Dedifferentiated amniotic fluid mesenchymal stem cell (primary cell): ENCODE data around the gene XCL2.
"Not testable (repeated sequence)": the region's sequence is repeated elsewhere in the genome, so short reads cannot be mapped to it uniquely, and the experiment has no call there.

Experiments used
- DNase-seq: peaks from one replicate; pipeline ENCODE4 v3.0.0-alpha.2; 2016; ENCODE audit errors: extremely low spot score

XCL2 gene

DNA sequence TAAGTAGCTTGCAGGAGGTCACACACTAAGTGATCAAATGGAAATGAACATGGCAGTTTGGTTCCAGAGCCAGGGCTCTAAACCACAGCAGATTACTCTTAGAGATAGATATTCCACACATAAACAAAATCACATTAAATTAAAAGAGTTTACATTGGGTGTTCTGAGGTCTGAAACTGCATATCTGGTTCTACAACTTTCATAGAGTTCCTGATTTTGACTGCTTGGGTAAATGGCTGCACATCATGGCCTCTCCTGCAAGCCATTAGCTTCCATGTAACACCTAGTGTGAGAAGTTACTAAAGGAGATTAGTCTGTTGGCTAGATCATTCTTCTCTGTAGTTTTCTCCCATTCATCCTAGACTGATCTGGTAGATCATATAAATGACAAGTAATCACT, 12.8 kb upstream of the XCL2 start:
- no peak for DNase-seq

DNA sequence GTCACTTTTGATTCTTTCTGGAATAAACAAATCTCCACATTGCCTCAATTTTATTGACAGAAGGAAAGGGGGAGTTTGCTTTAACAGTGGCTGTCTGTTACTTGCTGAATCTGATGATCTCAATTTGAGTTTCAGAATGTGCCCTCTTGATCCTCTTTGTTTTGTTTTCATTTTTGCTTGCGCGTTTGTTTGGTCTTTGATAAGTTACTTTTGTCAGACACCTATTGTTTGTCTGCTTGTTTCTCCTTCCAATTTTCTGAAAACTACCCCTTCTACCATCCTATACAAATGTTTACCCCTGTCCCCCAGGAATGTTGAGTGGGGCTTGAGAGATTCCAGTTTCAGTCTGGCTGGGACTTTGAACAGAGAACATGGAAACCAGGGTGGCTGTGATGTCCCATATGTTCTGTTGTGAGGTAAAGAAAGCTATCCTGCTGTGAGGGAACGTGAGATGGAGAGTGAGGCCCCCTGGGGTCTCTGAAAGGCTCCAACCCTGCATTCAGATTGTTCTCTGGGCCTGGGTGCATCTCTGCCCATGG, 11.8 kb upstream of the XCL2 start:
- no peak for DNase-seq

DNA sequence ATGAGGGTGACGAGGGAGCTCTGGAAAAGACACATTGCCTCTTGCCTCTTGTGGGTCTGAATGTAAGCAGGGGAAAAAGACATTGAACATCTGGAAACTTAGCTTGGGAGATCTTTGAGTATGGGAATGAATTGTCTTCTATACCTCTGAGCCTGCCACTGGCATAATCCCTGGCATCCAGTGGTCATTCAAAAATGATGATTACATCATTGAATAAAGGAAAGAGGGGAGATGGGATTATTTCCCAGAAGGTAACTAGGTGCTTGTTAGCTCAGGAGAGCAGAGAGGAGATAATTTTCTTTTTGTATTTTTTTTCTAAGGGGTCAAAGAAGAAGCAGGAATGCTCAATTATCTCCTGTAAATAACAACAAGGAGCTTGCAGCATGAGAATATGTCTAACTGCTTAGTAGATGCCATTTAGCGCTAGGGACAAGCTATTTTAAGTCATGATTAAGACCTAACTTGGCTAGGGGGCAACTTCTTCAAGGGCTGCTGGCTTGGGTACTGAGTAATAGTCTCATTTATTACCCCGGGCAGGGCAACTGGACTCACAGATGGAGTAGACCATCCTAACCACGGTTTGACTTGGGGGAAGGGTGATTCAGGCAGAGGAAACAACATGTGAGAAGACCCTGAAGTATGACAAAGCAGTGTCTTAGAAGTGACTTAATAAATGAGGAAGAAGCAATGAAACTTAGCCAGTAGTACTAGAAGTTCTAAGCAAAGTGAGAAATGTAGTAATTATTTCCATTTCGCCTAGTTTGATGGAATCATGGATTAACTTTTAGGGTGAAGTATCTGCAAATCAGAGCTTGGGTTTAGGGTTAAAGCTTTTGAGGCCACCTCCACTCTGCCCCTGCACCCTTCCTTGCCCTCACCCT, 11.0 kb upstream of the XCL2 start:
- no peak for DNase-seq

DNA sequence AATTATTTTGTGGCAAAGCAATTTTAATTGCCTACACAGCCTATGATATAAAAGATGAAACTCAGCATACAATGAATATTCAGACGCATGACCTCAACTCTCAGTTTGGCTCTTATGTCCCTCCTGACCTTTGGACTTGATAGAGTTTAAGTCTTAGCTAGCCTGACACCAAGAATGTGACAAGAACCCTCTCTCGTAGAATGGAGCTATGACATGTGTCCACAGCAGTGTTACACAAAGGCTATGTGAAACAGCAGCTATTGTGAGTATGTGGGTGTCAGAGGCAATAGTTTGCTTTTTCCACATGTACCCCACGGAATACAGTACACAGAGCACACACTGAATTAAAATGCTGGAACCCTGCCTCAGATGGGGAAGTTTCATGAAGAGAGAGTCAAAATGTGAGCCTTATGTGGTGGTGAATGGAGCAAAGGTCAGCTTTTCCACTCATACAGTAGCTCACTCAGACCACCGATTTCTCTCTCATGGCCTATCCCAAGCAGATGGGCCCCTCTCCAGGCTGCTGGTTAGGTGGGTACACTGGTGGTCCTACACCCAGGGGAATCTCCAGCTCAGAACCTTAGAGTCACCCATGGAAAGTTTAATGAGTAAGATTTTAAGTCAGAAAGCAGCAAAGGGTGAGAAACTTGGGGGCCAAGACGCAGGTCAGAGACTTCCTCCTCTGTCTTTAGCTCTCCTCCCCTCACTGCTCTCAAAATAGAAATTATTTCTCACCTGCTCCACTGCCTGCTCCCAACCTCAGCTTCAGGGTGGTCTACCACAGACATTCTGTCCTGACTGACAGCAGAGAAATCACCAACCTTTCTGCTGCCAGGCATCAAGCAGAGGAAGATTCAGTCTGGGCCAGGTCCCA, 10.1 kb upstream of the XCL2 start:
- DNase-seq = no peak

DNA sequence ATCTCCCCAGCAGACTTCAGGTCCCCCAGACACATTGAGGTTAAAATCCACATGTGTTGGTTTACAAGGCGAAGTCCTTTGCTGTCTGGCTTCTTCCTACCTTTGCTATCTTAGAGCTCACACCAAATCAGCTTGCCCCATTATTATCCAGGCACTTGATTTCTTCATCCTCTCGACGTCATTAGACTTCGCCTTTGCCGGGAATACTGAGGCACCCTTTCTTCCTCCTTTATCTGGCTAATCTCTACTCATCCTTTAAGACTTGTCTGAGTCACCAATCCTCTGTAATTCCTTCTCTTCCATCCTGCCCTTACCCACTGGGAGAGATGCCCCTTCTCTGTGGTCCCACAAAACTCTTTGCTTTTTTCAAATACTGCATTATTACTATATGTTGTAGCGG, 9.2 kb upstream of the XCL2 start:
- DNase-seq = no peak

DNA sequence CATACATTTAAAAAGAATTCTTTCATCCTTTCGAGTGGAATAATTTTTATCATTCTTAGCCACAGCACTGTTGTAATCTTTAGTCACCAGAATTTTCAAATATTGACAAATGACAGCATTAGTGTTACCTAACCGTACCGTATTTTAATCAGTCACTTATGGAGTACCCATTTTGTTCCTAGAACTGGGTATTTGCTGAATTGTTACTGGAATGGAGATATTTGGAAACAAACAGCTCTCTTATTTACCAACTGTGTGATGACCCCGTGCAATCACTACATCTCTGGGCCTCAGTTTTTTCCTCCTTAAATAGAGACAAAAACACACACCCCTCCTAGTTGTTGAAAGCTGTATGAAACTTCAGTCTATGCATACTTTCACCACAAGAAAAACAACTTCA, 7.9 kb upstream of the XCL2 start:
- no peak for DNase-seq

DNA sequence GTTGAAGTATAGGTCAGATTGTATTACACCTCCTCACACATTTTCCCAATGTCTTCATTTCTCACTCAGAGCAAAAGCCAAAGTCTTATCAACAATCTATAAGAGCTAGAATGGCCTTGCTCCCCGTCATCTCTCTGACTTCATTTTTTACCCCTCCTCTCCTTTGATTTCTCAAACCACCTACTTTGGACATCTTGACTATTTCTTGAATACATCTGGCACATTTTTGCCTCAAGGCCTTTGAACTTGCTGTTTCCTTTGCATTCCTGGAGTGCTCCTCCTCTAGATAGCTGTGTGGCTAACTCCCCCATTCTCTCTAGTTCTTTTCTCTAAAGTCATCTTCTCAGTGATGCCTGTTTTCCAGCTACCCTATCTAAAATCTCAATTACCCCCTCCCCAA, 7.2 kb upstream of the XCL2 start:
- no peak for DNase-seq

DNA sequence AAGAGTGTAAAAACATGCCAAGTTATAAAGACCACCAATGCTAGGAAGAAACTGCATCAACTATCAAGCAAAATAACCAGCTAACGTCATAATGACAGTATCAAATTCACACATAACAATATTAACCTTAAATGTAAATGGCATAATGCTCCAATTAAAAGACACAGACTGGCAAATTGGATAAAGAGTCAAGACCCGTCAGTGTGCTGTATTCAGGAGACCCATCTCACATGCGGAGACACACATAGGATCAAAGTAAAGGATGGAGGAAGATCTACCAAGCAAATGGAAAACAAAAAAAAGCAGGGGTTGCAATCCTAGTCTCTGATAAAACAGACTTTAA, 2.7 kb upstream of the XCL2 start:
- DNase-seq = not testable (repeated sequence)

DNA sequence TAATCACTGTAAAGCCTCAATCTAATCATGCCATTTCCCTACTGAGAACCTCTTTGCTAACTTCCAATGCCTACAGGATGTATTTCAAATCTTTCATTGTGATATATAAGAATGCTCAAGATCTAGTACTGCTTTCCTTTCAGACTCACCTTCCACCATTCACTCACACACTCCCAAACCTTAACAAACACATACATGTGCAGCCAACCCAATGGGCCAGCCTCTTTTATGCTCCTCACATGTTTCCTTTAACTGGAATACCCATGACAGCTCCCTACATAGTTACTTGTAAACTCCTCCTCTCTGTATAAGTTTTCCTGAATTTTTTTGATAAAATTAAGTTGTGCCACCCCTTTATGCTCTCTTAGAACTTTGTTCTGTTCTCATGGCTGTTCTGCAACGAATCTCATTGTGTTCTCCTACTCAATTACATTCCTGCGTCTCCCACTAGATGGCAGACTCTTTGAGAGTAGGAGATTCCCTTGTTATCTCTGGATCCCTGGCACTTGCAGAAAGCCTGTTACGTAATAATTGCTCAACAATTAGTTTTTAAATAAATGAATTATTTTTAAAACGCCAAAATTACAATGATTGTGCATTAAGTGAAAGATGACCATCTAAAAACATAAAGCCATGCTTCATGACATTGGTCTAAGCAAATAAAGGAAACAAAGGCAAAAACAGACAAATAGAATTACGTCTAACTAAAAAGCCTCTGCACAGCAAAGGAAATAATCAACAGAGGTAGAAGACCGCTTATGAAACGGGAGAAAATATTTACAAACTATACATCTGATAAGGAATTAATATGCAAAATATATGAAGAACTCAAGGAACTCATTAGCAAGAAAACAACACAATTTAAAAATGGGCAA, 2.1 kb upstream of the XCL2 start:
- not testable (repeated sequence) for DNase-seq

DNA sequence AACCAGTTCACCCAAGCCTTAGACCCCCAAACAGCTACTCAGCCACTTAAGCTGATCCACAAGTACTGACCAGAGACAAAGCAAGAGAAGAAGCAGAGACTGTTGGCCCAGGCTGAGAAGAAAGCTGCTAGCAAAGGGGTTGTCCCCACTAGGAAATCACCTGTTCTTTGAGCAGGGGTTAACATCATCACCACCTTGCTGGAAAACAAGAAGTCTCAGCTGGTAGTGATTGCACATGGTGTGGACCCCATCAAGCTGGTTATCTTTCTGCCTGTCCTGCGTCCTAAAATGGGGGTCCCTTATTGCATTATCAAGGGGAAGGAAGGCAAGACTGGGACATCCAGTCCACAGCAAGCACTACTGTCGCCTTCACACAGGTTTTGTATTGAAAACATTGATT, 819 bp downstream of the XCL2 start:
- not testable (repeated sequence) for DNase-seq

DNA sequence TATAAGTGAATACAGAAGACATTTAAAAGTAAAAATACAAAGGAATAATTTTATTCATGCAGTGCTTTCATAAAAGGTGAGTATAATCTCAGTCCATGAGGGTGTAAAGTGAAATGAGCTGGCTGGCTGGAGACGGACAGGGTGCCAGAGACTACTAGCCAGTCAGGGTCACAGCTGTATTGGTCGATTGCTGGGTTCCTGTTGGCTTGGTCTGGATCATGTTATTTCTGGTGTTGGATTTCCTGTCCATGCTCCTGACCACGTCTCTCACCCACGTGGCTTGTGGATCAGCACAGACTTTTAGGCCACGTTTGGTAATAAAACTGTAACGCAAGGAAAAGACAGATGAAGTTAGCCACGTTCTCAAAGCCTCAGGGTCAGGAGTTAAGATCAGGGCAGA, 3.0 kb downstream of the XCL2 start:
- not testable (repeated sequence) for DNase-seq

DNA sequence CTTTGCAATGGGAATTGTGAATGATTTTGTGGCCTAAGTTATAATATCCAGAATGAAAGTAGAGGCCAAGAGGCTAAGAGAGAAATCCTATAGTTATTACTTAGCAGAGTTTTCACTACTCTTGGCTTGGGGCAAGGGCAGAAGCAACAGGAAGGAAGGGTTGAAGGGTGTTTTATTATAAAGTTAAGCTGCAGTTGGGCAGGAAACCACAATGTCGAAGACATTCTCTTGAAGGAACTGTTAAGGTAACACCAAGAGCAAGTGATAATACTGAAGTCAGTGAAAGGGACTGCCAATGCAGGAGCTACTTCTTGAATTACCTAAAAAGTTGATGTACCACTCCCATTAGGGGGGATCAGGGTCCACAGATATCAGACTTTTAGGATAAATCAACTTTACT, 8.3 kb downstream of the XCL2 start:
- DNase-seq = no peak

DNA sequence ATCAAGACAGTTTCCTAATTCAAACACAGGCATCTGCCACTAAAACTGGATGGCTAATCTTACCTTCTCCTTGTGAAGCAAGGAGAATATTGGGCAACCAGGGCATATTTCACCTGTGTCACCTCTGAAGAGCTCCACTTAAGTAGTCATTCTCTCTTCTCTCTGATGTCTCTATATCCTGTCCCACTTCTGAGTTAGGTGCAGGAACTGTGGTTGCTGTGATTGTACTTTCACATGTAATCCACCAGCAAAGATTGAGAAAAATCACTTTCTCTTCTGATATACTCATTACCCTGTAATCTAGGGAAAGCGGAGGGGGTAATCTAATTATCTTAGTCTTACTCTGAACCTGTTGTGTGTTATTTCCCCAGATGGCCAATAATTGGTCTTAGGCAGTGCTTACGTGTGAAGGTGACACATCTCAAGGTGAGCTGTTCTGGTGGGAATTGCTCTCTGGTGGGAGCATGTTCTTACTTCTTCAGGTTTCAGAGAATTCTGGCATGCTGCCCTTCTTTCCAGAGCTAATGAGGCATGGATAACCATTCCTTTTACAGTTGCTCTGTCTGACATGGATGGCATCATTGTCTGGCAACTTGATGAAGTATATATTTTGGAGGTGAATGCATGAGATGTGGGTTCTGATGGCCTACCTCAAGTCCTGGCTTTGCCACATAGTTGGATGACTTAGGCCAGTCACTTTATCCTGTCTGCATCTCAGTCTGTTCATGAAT, 12.0 kb downstream of the XCL2 start:
- no peak for DNase-seq

DNA sequence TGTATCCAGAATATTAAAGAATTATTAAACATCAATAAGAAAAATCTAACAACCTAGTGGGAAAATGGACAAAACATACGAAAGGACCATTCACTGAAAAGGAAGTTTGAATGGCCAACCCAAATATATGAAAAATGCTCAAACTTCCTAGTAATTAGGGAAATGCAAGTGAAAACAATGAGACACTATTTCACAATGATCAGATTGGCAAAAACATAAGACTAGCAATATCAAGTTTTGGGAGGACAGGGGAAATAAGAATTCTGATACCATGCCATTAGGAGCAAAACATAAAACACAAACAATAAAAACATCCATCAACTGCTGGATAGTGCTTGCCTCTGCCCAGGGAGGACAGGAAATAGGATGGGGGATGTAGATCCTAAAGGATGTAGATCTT, 14.3 kb downstream of the XCL2 start:
- no peak for DNase-seq

DNA sequence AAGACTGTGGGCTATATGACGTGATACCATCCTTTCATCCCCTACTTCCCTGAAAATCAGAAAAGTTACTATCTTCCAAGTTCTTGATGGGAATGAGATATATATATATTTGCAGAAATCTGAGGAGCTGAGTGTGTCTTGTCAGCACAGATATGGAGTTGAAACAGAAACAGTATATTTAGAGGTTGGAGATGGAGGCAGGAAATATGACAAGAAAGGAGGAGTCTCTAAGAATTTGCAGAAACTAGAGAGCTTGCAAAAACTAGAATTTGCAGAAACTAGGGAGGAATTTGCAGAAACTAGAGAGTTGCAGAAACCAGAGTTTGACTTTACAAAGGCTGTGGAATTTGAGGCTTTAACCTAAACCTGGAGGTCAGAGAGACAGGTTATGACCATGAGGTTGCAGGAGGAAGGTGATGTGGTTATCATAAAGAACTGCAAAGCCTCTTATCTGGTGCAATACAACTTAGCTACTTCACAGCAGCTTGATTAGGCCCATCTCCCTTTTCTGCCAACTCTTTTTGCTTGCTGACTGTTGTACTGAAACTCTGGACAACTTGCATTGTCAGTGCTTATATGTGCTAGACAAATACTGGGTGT, 22.3 kb downstream of the XCL2 start:
- DNase-seq = no peak

DNA sequence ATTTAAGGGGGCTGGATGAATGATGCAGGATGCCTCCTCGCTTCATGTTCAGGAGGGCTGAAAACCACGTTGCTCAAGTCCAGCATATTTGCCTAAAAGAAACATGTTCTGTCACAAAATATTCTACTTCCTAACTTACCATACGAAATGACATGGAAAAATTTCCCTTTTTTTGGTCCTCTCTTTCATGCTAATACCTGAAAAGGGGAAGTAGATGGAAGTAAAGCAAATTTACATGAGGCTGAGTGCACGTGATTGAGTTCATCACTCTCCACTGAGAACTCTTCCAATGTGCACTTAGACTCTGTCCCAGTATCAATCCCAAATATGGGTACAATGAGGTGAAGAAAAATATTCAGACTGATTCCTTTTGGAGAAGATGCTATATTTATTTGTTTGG, 23.0 kb downstream of the XCL2 start:
- DNase-seq = no peak

DNA sequence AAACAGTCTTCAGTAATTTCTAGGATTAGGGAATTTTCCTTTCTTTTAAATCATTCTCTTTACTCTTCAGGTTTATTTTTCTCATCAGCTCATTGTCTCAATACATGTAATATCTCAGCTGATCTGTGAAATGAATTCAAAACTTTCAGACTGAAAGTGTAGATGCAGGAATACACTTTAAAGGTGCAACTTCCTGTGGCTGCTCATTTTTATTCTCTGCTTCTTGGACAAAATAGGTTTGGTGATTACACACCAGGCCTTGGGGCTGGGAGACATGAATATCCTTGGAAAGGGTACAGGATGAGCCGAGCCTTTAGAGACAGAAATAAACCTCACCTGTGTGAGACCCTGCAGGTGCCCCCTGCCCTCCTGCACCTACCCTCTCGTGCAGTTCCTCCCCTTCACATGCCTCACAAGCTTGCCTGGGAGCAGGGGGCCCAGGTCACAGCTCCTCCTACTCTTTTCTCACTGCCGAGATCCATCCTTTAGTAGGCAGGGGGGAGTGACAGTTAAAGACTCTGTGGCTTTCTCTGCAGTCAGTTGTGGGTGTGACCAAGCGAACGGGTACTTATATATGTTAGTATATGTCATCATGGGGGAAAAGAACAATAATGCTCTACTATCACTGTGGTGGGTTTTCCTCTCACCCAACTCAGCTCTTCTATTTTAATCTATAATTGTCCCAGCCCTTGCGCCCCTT, 23.6 kb downstream of the XCL2 start:
- no peak for DNase-seq

DNA sequence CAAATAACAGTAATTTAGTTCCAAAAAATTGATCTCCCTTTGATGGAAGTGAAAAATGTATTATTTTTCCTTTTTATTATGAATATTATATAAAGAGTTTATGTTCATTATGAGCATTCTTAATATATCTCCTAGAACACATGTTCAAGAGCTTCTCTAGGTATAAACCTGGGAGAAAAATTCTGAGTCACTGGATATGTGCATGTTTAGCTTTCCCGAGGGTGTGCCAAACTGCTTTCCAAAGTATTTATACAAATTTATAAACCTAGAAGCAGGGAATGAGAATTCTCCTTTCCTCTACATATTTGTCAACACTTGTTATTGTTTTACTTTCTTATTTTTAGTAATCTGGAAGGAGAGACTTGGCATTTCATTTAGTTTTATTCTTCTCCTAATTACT, 25.0 kb downstream of the XCL2 start:
- DNase-seq = no peak

DNA sequence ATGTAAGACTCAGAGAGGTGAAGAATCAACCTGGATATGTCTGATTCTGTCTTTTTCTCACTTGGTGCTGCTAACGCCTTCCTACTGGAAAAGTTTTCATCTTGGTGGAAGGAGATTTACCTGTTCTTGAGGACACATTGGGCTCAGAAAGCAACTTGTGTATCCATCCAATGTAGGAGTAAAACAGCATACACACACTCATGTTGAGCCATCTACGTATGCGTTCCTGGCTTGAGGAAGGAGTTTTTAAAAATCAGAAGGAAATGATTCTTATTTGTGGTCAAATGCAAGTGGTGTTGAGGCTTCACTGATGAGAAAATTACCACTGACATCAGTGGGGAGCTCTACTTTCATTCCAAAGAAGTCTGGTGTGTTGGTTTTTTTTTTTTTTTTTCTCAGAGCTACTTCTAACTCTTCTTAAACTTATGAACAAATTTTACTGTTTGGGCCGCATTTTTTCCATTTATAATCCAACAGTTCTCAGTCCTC, 25.6 kb downstream of the XCL2 start:
- no peak for DNase-seq

DNA sequence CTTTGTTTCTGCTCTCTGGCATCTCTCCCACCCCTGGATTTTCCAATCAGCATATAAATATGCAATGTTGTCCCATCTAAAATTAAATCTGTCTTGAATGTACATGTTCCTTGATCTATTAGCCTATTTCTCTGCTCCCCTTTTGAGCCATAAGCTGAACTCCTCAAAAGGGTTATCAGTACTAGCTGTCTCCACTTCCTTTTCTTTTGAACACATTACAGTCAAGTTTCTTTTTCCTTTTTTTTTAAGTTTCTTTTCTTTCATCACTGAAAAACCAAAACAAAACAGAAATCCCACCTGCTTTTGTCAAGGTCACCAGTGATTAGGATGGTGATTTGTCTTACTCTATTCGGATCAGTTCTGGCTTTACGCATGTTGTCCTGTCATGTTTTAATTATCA, 29.3 kb downstream of the XCL2 start:
- no peak for DNase-seq
